Aorta (tissue), 5 donors: Measurements from ENCODE around the gene BBS4. TPM values are rescaled to one million over a fixed set of nuclear protein-coding genes. Genes with fewer than 3 reads are reported as not detected.
"Not testable (repeated sequence)": the region's sequence is repeated elsewhere in the genome, so short reads cannot be mapped to it uniquely, and the experiment has no call there.

Experiments
- ATAC-seq: fragments of 200-7000 bp; cut with Tn5 transposase; one replicate; pipeline ENCODE4 v1.9.1; 2022; ENCODE audit warnings: moderate library complexity; ENCODE audit not compliant: low FRiP score
- DNase-seq, 2 donors: peaks; one replicate each; pipeline ENCODE4 v3.0.0-alpha.2; 2020
- H3K27ac ChIP-seq, 2 donors: one replicate each; pipeline ENCODE4 v1.5.1; 2013; ENCODE audit warnings: low read length in 2 of 2, mild to moderate bottlenecking in 2 of 2, moderate library complexity in 2 of 2, control low read depth in 1 of 2, inconsistent platforms in 1 of 2, low read depth in 1 of 2
- H3K27me3 ChIP-seq, 2 donors: one replicate each; pipeline ENCODE4 v1.6.1; 2013; ENCODE audit warnings: control low read depth in 1 of 2, low read length in 1 of 2, mild to moderate bottlenecking in 1 of 2, moderate library complexity in 1 of 2; ENCODE audit not compliant: insufficient read depth in 2 of 2, control insufficient read depth in 1 of 2
- H3K36me3 ChIP-seq, 2 donors: one replicate each; pipeline ENCODE4 v1.6.1; 2013; ENCODE audit warnings: control low read depth in 1 of 2, low read length in 1 of 2, mild to moderate bottlenecking in 1 of 2; ENCODE audit not compliant: insufficient read depth in 2 of 2, control insufficient read depth in 1 of 2
- H3K4me1 ChIP-seq, 2 donors: one replicate each; pipeline ENCODE4 v1.6.1; 2013; ENCODE audit warnings: low read length in 2 of 2, control low read depth in 1 of 2, mild to moderate bottlenecking in 1 of 2, moderate library complexity in 1 of 2; ENCODE audit not compliant: insufficient read depth in 2 of 2, control insufficient read depth in 1 of 2
- H3K4me3 ChIP-seq, 2 donors: one replicate each; pipeline ENCODE4 v1.5.1; 2013; ENCODE audit warnings: low read length in 2 of 2, control low read depth in 1 of 2, mild to moderate bottlenecking in 1 of 2
- H3K9me3 ChIP-seq: one replicate; pipeline ENCODE4 v1.6.1; 2013; ENCODE audit warnings: mild to moderate bottlenecking, low read length; ENCODE audit not compliant: control insufficient read depth
- WGBS, 2 donors: extraction: QIAGEN DNeasy Blood & Tissue Kit; methylation state at CpG; one replicate each; pipeline ENCODE4 v1.1.7; 2013; 5-methylcytosine and 5-hydroxymethylcytosine counted together
- intact Hi-C, 2 donors: fragments of 100-400 bp; cut with DNase I; formaldehyde crosslinking; loops; one replicate each; pipeline versions ENCODE4 v1.14.2 to v1.15.0; 2022
- polyA plus RNA-seq, 2 donors: library from polyadenylated mRNA; stranded (reverse); fragments of 200-250 nt; gene quantifications; one replicate each; pipeline ENCODE4 v1.2.3, GENCODE V29; 2013
- total RNA-seq, 2 donors: library from RNA; stranded (reverse); fragmentation: NEBNext Ultra II Directional; extraction: Animal tissue kit (Norgen Biotek cat#: 25700); gene quantifications; one replicate each; pipeline ENCODE4 v1.2.1, GENCODE V29; 2021
- donor health status: healthy with polysubstance abuse.
- donor health status: Bipolar disorder and iron deficiency.
- donor health status: DM: no; HTN: no; CAD: no.
- donor health status: DM: no; HTN: no; CAD: no.
- donor health status: DM: yes; HTN: yes; CAD: no.

BBS4 gene
- total and polyA plus RNA-seq, 4 donors: 5.8 to 61.4 (median 21.5) TPM

- no peak overlapping the region for H3K4me3 ChIP-seq
- H3K9me3 ChIP-seq: no peaks in the 10 kb centered on the region
- 76 to 78% methylated on average over 1 of the region's 1 CpG for WGBS, 2 donors
- ATAC-seq (no peak), DNase-seq (no peak)
- H3K27ac ChIP-seq: no peak overlapping the region
- no peaks in the 10 kb centered on the region for H3K4me1 ChIP-seq
- no peaks in the 10 kb centered on the region for H3K27me3 ChIP-seq
- H3K36me3 ChIP-seq: peaks cover 0 to 3% of the 10 kb centered on the region in 2 donors
- intact Hi-C loops: loop anchor here in 1 of 2 donors (10.0 kb wide), 1 partner anchor 551 kb away; no protein-coding TSS in a partner anchor
Observed at GRCh38 chr15:72724028-72724427, 38.0 kb downstream of the BBS4 start.

- WGBS, 2 donors: 91 to 96% methylated on average over 3 of the region's 3 CpGs
- DNase-seq: no peak
- no peaks in the 10 kb centered on the region for H3K4me1 ChIP-seq
- no peaks in the 10 kb centered on the region for H3K9me3 ChIP-seq
- no peak overlapping the region for H3K4me3 ChIP-seq
- H3K27me3 ChIP-seq: no peaks in the 10 kb centered on the region
- ATAC-seq: no peak
- H3K36me3 ChIP-seq: peaks cover 0 to 3% of the 10 kb centered on the region in 2 donors
- no peak overlapping the region for H3K27ac ChIP-seq
- intact Hi-C loops: loop anchor here in 1 of 2 donors (10.0 kb wide), 1 partner anchor 549 kb away; no protein-coding TSS in a partner anchor
Observed at GRCh38 chr15:72725446-72725845, 39.4 kb downstream of the BBS4 start.

DNA sequence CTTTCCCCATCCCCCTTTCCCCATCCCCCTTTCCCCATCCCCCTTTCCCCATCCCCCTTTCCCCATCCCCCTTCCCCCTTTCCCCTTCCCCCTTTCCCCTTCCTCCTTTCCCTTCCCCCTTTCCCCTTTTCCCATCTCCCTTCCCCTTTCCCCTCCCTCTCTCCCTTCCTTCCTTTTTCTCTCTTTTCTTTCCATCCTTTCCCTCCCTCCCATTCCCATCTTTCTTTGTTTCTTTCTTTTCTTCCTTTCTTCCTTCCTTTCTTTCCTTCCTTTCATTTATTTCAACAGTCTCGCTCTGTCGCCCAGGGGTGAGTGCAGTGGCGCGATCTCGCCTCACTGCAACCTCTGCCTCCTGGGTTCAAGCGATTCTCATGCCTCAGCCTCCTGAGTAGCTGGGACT, 39.8 kb downstream of the BBS4 start:
- WGBS, 2 donors: 97 to 99% methylated on average over 6 of the region's 6 CpGs
- DNase-seq, H3K36me3 ChIP-seq: not testable (repeated sequence)

DNA sequence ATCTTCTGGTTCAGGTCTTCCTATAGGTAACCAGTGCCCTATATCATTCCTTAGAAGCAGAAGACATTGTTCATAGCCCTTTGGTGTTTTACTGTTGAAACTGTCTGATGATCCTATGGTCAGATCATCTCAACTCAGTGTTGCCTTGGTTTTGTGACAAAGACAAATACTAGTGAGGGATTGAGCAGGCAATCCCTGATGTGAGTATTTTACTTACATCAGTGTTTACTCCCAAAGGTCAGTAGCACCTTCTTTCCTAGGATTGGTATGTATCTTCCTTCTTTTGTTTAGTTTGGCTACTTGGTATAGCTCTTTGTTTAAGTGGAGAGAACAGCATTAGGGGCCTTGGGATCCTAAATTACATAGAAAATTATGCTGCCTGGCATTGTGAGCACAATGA, 41.1 kb downstream of the BBS4 start:
- H3K27me3 ChIP-seq: no peaks in the 10 kb centered on the region
- ATAC-seq: no peak

More for the DNA sequence above, 39.8 kb downstream of the BBS4 start:
- not testable (repeated sequence) for ATAC-seq, H3K27me3 ChIP-seq, H3K9me3 ChIP-seq, H3K27ac ChIP-seq, H3K4me1 ChIP-seq, H3K4me3 ChIP-seq
- intact Hi-C loops: loop anchor here in 1 of 2 donors (10.0 kb wide), 1 partner anchor 549 kb away; no protein-coding TSS in a partner anchor

DNA sequence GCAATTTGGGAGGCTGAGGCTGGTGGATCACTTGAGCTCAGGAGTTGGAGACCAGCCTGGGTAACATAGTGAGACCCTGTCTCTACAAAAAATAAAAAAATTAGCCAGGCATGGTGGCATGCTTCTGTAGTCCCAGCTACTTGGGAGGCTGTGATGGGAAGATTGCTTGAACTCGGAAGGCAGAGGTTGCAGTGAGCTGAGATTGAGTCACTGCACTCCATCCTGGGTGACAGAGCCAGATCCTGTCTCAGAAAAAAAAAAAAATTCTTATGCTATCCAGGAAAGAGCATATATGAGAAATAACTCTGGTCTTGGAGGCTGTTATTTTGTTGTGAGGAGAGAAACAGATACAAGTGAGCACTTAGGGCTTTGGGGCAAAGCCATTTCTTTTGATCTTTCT, 42.2 kb downstream of the BBS4 start:
- not testable (repeated sequence) for H3K4me3 ChIP-seq, H3K4me1 ChIP-seq, H3K9me3 ChIP-seq, H3K27me3 ChIP-seq, ATAC-seq, H3K36me3 ChIP-seq, DNase-seq, H3K27ac ChIP-seq
- WGBS, 2 donors: 80 to 91% methylated on average over 1 of the region's 1 CpG
- intact Hi-C loops: loop anchor here in 1 of 2 donors (10.0 kb wide), 1 partner anchor 547 kb away; no protein-coding TSS in a partner anchor

More for the DNA sequence above, 41.1 kb downstream of the BBS4 start:
- no peaks in the 10 kb centered on the region for H3K9me3 ChIP-seq
- no peak overlapping the region for H3K4me3 ChIP-seq
- H3K36me3 ChIP-seq: peaks cover 0 to 5% of the 10 kb centered on the region in 2 donors
- intact Hi-C loops: loop anchor here in 1 of 2 donors (10.0 kb wide), 1 partner anchor 548 kb away; no protein-coding TSS in a partner anchor
- no peak overlapping the region for H3K27ac ChIP-seq
- DNase-seq: no peak
- H3K4me1 ChIP-seq: no peaks in the 10 kb centered on the region

- Histone ChIP-seq H3K4me1 (no peaks in the 10 kb centered on the region), H3K9me3 (no peaks in the 10 kb centered on the region), H3K4me3 (no peak overlapping the region), H3K27me3 (no peaks in the 10 kb centered on the region), H3K36me3 (peaks cover 0 to 5% of the 10 kb centered on the region in 2 donors), H3K27ac (no peak overlapping the region)
- 89 to 90% methylated on average over 1 of the region's 1 CpG for WGBS, 2 donors
- intact Hi-C loops: loop anchor here in 1 of 2 donors (10.0 kb wide), 1 partner anchor 546 kb away; no protein-coding TSS in a partner anchor
- DNase-seq (no peak), ATAC-seq (no peak)
Observed at GRCh38 chr15:72728821-72729220, 42.8 kb downstream of the BBS4 start.

DNA sequence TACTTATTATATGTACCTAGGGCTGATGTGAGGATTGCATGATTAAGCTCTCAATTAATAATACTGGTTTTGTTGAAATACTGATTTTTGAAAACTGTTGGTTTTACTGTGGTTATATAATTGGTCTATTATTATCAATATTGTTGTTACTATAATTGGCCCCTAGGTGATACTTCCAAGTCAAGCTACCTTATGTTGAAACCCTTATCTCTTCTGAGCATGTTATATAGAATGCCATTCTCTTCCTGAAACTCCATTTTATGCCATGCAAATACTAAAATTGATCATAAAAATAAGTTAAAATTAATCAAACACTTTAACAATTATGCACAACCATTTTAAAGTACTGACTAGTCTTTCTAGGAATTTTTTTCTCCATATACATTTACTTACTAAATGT, 46.1 kb downstream of the BBS4 start:
- ATAC-seq (no peak), DNase-seq (no peak)
- Histone ChIP-seq H3K4me1 (peaks cover 0 to 2% of the 10 kb centered on the region in 2 donors), H3K27ac (no peak overlapping the region), H3K36me3 (peaks cover 7 to 8% of the 10 kb centered on the region in 2 donors), H3K9me3 (peaks cover 1% of the 10 kb centered on the region), H3K4me3 (no peak overlapping the region), H3K27me3 (no peaks in the 10 kb centered on the region)
- intact Hi-C loops: no loop called here

DNA sequence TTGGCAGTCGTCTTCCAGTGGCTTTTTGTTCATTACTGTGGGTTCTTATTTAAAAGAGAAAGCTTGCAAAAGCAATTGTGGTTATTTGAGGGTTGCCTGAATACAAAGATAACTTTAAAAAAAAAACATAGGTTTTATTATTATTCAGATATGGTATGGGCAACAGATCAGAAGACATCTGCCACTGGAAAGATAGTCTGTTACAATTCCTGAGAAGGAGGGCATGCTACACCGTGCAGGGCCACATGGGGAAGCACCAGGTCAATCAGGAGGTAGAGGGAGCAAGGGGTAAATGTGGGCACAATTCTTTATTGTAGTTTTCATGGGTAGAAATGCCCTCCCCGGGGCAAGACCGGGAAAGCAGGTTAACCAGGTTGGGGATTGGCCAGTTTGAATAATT, 46.5 kb downstream of the BBS4 start:
- Histone ChIP-seq H3K36me3 (peaks cover 7 to 8% of the 10 kb centered on the region in 2 donors), H3K27ac (no peak overlapping the region), H3K9me3 (peaks cover 1% of the 10 kb centered on the region), H3K4me3 (no peak overlapping the region), H3K27me3 (no peaks in the 10 kb centered on the region), H3K4me1 (peaks cover 0 to 2% of the 10 kb centered on the region in 2 donors)
- WGBS, 2 donors: 88 to 90% methylated on average over 4 of the region's 4 CpGs
- DNase-seq: no peak
- no peak for ATAC-seq
- intact Hi-C loops: no loop called here

GRCh38 chr15:72733941-72734738, 48.1 kb downstream of the BBS4 start:
- intact Hi-C loops: no loop called here
- DNase-seq (no peak), ATAC-seq (no peak)
- Histone ChIP-seq H3K4me3 (no peak overlapping the region), H3K9me3 (peaks cover 1% of the 10 kb centered on the region), H3K27ac (no peak overlapping the region), H3K4me1 (peaks cover 0 to 2% of the 10 kb centered on the region in 2 donors), H3K36me3 (peaks cover 7 to 11% of the 10 kb centered on the region in 2 donors), H3K27me3 (no peaks in the 10 kb centered on the region)
- WGBS, 2 donors: 92 to 95% methylated on average over 2 of the region's 2 CpGs
